SK-N-SH (cell line): ENCODE measurements around the gene C10orf120.

Experiments used
- EP300 ChIP-seq, 2 experiments: IDR thresholded peaks; 2 replicates each; pipeline versions ENCODE4 v1.4.0 to v1.6.1; 2012; ENCODE audit warnings: borderline replicate concordance in 1 of 2, low read depth in 1 of 2, low read length in 1 of 2
- TAF1 ChIP-seq: IDR thresholded peaks from 2 replicates; pipeline ENCODE4 v1.6.1; 2012; ENCODE audit warnings: low read depth, mild to moderate bottlenecking, low read length, moderate library complexity, borderline replicate concordance
- TF ChIP-seq, protein P1 (sequence below): fragments of 200-600 bp; sonication (generic); IDR thresholded peaks from 2 replicates; pipeline ENCODE4 v1.6.1; 2017; ENCODE audit warnings: antibody characterized with exemption, mild to moderate bottlenecking, moderate library complexity

DNA sequence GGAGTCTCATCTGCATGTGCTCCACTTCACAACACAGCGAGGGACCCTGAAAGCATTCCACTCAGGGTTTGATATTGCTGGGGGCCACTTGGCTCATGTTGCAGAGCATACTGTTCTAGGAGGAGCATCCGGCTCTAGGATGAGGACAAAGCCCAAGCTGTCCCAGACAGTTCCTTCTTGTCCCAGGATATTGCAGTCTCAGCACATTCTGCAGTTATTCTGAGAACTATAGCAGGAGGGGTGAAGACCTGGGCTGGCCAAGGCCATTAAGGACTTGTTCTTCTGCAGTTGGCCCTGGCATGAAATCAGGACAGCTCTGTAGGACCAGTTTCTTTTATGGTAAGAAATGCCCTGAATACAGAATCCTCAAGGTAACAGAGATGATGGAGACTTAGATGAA is 48.9 kb upstream of the C10orf120 start:
- TF ChIP-seq TAF1 (no peak), EP300 (IDR thresholded peaks at IDR 0.05; ENCODE audit: borderline replicate concordance in 1 of 2, low read depth in 1 of 2, low read length in 1 of 2) (no peak)
- TF ChIP-seq, protein P1, sequence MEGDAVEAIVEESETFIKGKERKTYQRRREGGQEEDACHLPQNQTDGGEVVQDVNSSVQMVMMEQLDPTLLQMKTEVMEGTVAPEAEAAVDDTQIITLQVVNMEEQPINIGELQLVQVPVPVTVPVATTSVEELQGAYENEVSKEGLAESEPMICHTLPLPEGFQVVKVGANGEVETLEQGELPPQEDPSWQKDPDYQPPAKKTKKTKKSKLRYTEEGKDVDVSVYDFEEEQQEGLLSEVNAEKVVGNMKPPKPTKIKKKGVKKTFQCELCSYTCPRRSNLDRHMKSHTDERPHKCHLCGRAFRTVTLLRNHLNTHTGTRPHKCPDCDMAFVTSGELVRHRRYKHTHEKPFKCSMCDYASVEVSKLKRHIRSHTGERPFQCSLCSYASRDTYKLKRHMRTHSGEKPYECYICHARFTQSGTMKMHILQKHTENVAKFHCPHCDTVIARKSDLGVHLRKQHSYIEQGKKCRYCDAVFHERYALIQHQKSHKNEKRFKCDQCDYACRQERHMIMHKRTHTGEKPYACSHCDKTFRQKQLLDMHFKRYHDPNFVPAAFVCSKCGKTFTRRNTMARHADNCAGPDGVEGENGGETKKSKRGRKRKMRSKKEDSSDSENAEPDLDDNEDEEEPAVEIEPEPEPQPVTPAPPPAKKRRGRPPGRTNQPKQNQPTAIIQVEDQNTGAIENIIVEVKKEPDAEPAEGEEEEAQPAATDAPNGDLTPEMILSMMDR = no peak
